ENCODE data around the gene CHST9.

Gene CHST9

DNA sequence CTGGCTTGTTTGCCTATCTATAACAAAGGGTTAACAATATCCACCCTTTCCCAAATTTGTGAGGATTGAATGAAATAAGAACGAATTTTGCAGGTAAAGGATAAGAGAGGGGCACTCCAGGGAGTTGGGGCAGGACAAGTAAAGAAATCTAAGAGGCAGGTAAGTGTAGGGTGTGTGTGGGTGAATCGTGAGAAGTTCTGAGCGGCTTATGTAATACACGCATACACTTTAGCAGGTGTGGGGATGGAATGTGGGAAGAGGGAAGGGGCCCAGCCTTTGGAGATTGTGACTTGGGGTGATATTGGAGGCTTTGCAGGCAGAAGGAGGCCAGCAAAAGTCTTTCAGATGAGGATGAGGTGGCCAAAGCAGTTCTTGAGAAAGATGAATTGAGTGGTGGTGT is 236.4 kb downstream of the CHST9 start:
- Histone ChIP-seq H3K27me3 (ENCODE audit: insufficient read depth, low read length) (no peaks in the 10 kb centered on the region), H3K27ac (ENCODE audit: low read depth, low read length, poor library complexity, severe bottlenecking) (no peak overlapping the region), H2AFZ (ENCODE audit: low read length) (no peak overlapping the region), H3K4me2 (ENCODE audit: low read length) (no peak overlapping the region), H3K36me3 (ENCODE audit: insufficient read depth, low read length) (no peaks in the 10 kb centered on the region), H3K4me1 (ENCODE audit: insufficient read depth, low read length, severe bottlenecking) (no peaks in the 10 kb centered on the region), H3K9me2 (ENCODE audit: low read depth, low read length) (no peaks in the 10 kb centered on the region), H3K9me3 (ENCODE audit: low read length) (no peaks in the 10 kb centered on the region), H3K79me2 (ENCODE audit: insufficient read depth, low read length) (no peaks in the 10 kb centered on the region), H3K4me3 (ENCODE audit: low read depth, low read length, poor library complexity, severe bottlenecking) (no peak overlapping the region), H3K9ac (ENCODE audit: low read length) (no peak overlapping the region), H4K20me1 (ENCODE audit: insufficient read depth, low read length) (no peaks in the 10 kb centered on the region), H3F3A (ENCODE audit: insufficient read depth, low read length) (no peaks in the 10 kb centered on the region)
- TF ChIP-seq EZH2 (IDR thresholded peaks at IDR 0.05; ENCODE audit: borderline replicate concordance, low read length), result no peak
- TF ChIP-seq, protein P1, sequence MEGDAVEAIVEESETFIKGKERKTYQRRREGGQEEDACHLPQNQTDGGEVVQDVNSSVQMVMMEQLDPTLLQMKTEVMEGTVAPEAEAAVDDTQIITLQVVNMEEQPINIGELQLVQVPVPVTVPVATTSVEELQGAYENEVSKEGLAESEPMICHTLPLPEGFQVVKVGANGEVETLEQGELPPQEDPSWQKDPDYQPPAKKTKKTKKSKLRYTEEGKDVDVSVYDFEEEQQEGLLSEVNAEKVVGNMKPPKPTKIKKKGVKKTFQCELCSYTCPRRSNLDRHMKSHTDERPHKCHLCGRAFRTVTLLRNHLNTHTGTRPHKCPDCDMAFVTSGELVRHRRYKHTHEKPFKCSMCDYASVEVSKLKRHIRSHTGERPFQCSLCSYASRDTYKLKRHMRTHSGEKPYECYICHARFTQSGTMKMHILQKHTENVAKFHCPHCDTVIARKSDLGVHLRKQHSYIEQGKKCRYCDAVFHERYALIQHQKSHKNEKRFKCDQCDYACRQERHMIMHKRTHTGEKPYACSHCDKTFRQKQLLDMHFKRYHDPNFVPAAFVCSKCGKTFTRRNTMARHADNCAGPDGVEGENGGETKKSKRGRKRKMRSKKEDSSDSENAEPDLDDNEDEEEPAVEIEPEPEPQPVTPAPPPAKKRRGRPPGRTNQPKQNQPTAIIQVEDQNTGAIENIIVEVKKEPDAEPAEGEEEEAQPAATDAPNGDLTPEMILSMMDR (IDR thresholded peaks at IDR 0.05; ENCODE audit: low read length), result no peak

DNA sequence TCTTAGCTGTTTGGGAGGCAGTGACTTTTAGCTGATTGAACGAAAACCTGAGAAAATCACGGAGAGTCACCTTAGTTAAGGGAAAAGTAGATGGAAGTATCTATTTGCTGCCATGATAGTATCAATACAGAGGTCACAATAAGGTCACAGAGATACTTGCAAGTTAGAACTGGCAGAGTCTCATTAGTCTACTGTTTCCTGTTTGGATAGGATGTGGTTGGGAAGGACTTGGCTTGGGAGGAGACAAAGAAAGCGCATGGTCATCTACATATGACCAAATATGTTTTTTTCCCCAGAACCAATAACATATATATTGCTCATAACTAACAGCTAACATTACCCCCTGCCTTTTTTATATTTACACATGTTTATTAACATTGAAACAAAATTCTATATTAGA is 241.2 kb downstream of the CHST9 start:
- H3K9ac ChIP-seq (ENCODE audit: low read length), result no peak overlapping the region
- TF ChIP-seq, protein P1 (IDR thresholded peaks at IDR 0.05; ENCODE audit: low read length), result no peak
- no peak for TF ChIP-seq EZH2 (IDR thresholded peaks at IDR 0.05; ENCODE audit: borderline replicate concordance, low read length)
- no peaks in the 10 kb centered on the region for H4K20me1 ChIP-seq (ENCODE audit: insufficient read depth, low read length)
- no peaks in the 10 kb centered on the region for H3K4me1 ChIP-seq (ENCODE audit: insufficient read depth, low read length, severe bottlenecking)
- H3K9me3 ChIP-seq (ENCODE audit: low read length), result no peaks in the 10 kb centered on the region
- no peak overlapping the region for H3K27ac ChIP-seq (ENCODE audit: low read depth, low read length, poor library complexity, severe bottlenecking)
- no peak overlapping the region for H2AFZ ChIP-seq (ENCODE audit: low read length)
- H3K36me3 ChIP-seq (ENCODE audit: insufficient read depth, low read length), result no peaks in the 10 kb centered on the region
- no peaks in the 10 kb centered on the region for H3F3A ChIP-seq (ENCODE audit: insufficient read depth, low read length)
- no peak overlapping the region for H3K4me2 ChIP-seq (ENCODE audit: low read length)
- no peaks in the 10 kb centered on the region for H3K9me2 ChIP-seq (ENCODE audit: low read depth, low read length)
- H3K79me2 ChIP-seq (ENCODE audit: insufficient read depth, low read length), result no peaks in the 10 kb centered on the region
- no peak overlapping the region for H3K4me3 ChIP-seq (ENCODE audit: low read depth, low read length, poor library complexity, severe bottlenecking)
- H3K27me3 ChIP-seq (ENCODE audit: insufficient read depth, low read length), result no peaks in the 10 kb centered on the region

DNA sequence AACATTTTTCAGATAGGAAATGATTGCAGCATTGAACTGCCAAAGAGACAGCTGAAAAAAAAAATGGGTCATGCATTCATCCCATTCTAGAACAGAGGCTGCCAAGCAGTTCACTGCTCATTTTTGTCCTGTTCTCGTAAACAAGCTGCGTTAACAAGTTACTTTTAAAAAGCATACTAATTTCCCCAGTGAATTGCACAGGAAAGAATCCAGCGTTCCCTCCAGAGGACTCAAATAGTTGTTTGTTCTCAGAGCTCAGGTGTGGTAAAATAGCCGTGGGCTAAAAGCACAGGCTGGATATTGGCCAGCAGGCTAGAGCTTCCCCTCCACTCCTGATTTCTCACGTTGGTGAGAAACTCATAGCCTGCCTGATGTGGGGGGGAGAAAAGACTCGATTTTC is 243.5 kb downstream of the CHST9 start:
- no peak overlapping the region for H3K9ac ChIP-seq (ENCODE audit: low read length)
- no peak overlapping the region for H3K4me2 ChIP-seq (ENCODE audit: low read length)
- no peak overlapping the region for H2AFZ ChIP-seq (ENCODE audit: low read length)
- H3K27me3 ChIP-seq (ENCODE audit: insufficient read depth, low read length), result no peaks in the 10 kb centered on the region
- H4K20me1 ChIP-seq (ENCODE audit: insufficient read depth, low read length), result no peaks in the 10 kb centered on the region
- H3K79me2 ChIP-seq (ENCODE audit: insufficient read depth, low read length), result no peaks in the 10 kb centered on the region
- H3F3A ChIP-seq (ENCODE audit: insufficient read depth, low read length), result no peaks in the 10 kb centered on the region
- H3K9me2 ChIP-seq (ENCODE audit: low read depth, low read length), result no peaks in the 10 kb centered on the region
- H3K27ac ChIP-seq (ENCODE audit: low read depth, low read length, poor library complexity, severe bottlenecking), result no peak overlapping the region
- no peaks in the 10 kb centered on the region for H3K4me1 ChIP-seq (ENCODE audit: insufficient read depth, low read length, severe bottlenecking)
- H3K4me3 ChIP-seq (ENCODE audit: low read depth, low read length, poor library complexity, severe bottlenecking), result no peak overlapping the region
- H3K9me3 ChIP-seq (ENCODE audit: low read length), result no peaks in the 10 kb centered on the region
- H3K36me3 ChIP-seq (ENCODE audit: insufficient read depth, low read length), result no peaks in the 10 kb centered on the region
- TF ChIP-seq, protein P1 (IDR thresholded peaks at IDR 0.05; ENCODE audit: low read length), result no peak

All from OCI-LY1 (cell line).